Epidermal melanocyte (primary cell): ENCODE results near the gene AATF.
A peak's percentile ranks its signal among the peaks of the same experiment; 100 is the strongest.

Experiments used
- DNase-seq: peaks from one replicate; pipeline ENCODE4 v3.0.0; 2011; ENCODE audit warnings: low spot score; ENCODE audit not compliant: insufficient read length

AATF gene

GRCh38 chr17:36948717-36949460 lies at the start of gene AATF:
TSS of gene AATF (plus strand) at chr17:36948954. CDS start at chr17:36949126, 172 bp downstream.
- DNase-seq = peak; percentile 98

- DNase-seq = no peak
Observed at GRCh38 chr17:36899250-36900159, 49.2 kb upstream of the AATF start.

- DNase-seq = no peak
Observed at GRCh38 chr17:36900160-36900512, 48.6 kb upstream of the AATF start.

GRCh38 chr17:36901506-36901905 lies 47.2 kb upstream of the AATF start:
- no peak for DNase-seq

GRCh38 chr17:36907407-36907806 lies 41.3 kb upstream of the AATF start:
- DNase-seq = no peak

- DNase-seq = no peak
Observed at GRCh38 chr17:36910513-36910912, 38.2 kb upstream of the AATF start.

GRCh38 chr17:36911001-36911400 lies 37.8 kb upstream of the AATF start:
- DNase-seq = no peak

GRCh38 chr17:36913132-36913531 lies 35.6 kb upstream of the AATF start:
- no peak for DNase-seq

GRCh38 chr17:36918211-36918691 lies 30.5 kb upstream of the AATF start:
- no peak for DNase-seq

- no peak for DNase-seq
Observed at GRCh38 chr17:36919407-36919968, 29.3 kb upstream of the AATF start.

GRCh38 chr17:36920032-36921005 lies 28.4 kb upstream of the AATF start:
- DNase-seq = no peak

- DNase-seq = no peak
Observed at GRCh38 chr17:36921095-36921851, 27.5 kb upstream of the AATF start.

- DNase-seq = no peak
Observed at GRCh38 chr17:36922175-36922574, 26.6 kb upstream of the AATF start.

- no peak for DNase-seq
Observed at GRCh38 chr17:36923814-36924221, 24.9 kb upstream of the AATF start.

GRCh38 chr17:36926226-36926625 lies 22.5 kb upstream of the AATF start:
- no peak for DNase-seq

- DNase-seq = no peak
Observed at GRCh38 chr17:36926701-36927100, 22.1 kb upstream of the AATF start.

- no peak for DNase-seq
Observed at GRCh38 chr17:36928471-36929345, 20.0 kb upstream of the AATF start.

- no peak for DNase-seq
Observed at GRCh38 chr17:36929851-36930582, 18.7 kb upstream of the AATF start.

- no peak for DNase-seq
Observed at GRCh38 chr17:36930583-36930900, 18.2 kb upstream of the AATF start.
